Amygdala (tissue), 56 donors: ENCODE measurements around the gene HEXIM2.
"Not testable (repeated sequence)": the region's sequence is repeated elsewhere in the genome, so short reads cannot be mapped to it uniquely, and the experiment has no call there.

ENCODE experiments used
- DNase-seq, 56 donors: peaks; one replicate each; lab custom pipeline; 2025; lab: John Stamatoyannopoulos, UW

Gene HEXIM2

GRCh38 chr17:45161288-45162024 is at the start of gene HEXIM2:
Gene HEXIM2 (plus strand): TSS chr17:45161875. CDS start chr17:45162794, 919 bp downstream.
- DNase-seq, result peak; percentile 91 to 100 (median 99)

GRCh38 chr17:45112559-45113423 is 48.9 kb upstream of the HEXIM2 start:
- no peak for DNase-seq

GRCh38 chr17:45113424-45113754 is 48.3 kb upstream of the HEXIM2 start:
- no peak for DNase-seq

GRCh38 chr17:45114117-45114932 is 47.4 kb upstream of the HEXIM2 start:
- DNase-seq, result no peak

GRCh38 chr17:45115015-45115625 is 46.6 kb upstream of the HEXIM2 start:
- DNase-seq, result no peak

GRCh38 chr17:45115871-45116270 is 45.8 kb upstream of the HEXIM2 start:
- peak in 1 of 56 donors; percentile 43 for DNase-seq

GRCh38 chr17:45116434-45117016 is 45.1 kb upstream of the HEXIM2 start:
- DNase-seq, result no peak

- no peak for DNase-seq
Measured at GRCh38 chr17:45117334-45117733, 44.3 kb upstream of the HEXIM2 start.

GRCh38 chr17:45117848-45118646 is 43.6 kb upstream of the HEXIM2 start:
- DNase-seq, result no peak

- no peak for DNase-seq
Measured at GRCh38 chr17:45118691-45119090, 43.0 kb upstream of the HEXIM2 start.

- DNase-seq, result no peak
Measured at GRCh38 chr17:45119964-45120363, 41.7 kb upstream of the HEXIM2 start.

GRCh38 chr17:45120558-45120957 is 41.1 kb upstream of the HEXIM2 start:
- no peak for DNase-seq

GRCh38 chr17:45121055-45121454 is 40.6 kb upstream of the HEXIM2 start:
- no peak for DNase-seq

GRCh38 chr17:45123076-45123770 is 38.5 kb upstream of the HEXIM2 start:
- DNase-seq, result no peak

- DNase-seq, result no peak
Measured at GRCh38 chr17:45123930-45124796, 37.5 kb upstream of the HEXIM2 start.

- DNase-seq, result not testable (repeated sequence)
Measured at GRCh38 chr17:45124797-45125122, 36.9 kb upstream of the HEXIM2 start.

GRCh38 chr17:45125509-45125908 is 36.2 kb upstream of the HEXIM2 start:
- no peak for DNase-seq

GRCh38 chr17:45127207-45127547 is 34.5 kb upstream of the HEXIM2 start:
- no peak for DNase-seq
